Measurements from ENCODE around the gene SCAF1.

The SCAF1 gene

GRCh38 chr19:49684251-49684982, 42.4 kb downstream of the SCAF1 start:
- no peak for DNase-seq (ENCODE audit: low read depth in 2 of 2, low spot score in 1 of 2)

GRCh38 chr19:49684983-49685553, 43.1 kb downstream of the SCAF1 start:
- no peak for DNase-seq (ENCODE audit: low read depth in 2 of 2, low spot score in 1 of 2)

- no peak for DNase-seq (ENCODE audit: low read depth in 2 of 2, low spot score in 1 of 2)
Measured at GRCh38 chr19:49685845-49686332, 43.9 kb downstream of the SCAF1 start.

DNA sequence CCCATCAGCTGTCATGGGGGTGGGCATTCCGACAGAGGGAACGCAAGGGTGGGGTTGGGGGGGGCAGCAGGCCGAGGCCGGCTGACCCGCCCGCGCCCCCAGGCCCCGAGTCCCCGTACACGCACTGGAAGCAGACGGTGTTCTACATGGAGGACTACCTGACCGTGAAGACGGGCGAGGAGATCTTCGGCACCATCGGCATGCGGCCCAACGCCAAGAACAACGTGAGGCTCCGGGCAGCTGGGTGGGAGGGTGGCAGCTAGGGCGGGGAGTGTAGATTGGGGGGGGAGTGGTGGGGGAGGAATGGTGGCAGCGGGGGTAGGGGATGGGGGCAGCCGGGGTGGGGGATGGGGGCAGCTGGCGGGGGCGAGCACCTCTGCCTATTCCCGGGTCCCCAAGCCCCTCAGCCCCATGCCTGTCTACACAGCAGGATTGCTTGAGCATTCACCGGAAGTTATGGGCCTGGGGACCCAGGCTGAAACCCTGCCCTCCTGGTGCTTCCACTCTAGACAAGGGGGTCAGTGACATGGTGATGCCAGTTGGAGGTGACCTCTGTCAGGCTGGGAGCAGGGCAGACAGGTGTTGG, 44.6 kb downstream of the SCAF1 start:
- DNase-seq (ENCODE audit: low read depth in 2 of 2, low spot score in 1 of 2), result no peak

DNA sequence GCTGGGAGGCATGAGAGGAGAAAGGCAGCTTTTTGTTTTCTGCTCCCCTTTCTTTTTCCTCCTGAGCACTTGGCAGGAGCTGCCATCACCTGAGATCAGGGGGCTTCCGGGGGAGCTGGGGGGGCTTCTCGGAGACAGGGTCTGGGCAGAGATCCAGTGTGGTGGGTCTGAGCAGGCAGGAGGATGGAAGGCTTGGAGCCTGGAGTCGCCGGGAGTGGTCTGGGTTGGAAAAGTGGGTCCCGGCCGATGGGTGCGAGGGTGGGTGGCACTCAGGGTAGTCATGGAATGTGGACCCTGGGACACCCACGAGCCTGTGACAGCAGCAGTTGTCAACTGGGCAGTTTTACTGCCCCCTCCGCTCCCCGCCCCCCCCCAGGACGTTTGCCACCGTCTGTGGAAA, 45.1 kb downstream of the SCAF1 start:
- DNase-seq (ENCODE audit: low read depth in 2 of 2, low spot score in 1 of 2), result no peak

DNA sequence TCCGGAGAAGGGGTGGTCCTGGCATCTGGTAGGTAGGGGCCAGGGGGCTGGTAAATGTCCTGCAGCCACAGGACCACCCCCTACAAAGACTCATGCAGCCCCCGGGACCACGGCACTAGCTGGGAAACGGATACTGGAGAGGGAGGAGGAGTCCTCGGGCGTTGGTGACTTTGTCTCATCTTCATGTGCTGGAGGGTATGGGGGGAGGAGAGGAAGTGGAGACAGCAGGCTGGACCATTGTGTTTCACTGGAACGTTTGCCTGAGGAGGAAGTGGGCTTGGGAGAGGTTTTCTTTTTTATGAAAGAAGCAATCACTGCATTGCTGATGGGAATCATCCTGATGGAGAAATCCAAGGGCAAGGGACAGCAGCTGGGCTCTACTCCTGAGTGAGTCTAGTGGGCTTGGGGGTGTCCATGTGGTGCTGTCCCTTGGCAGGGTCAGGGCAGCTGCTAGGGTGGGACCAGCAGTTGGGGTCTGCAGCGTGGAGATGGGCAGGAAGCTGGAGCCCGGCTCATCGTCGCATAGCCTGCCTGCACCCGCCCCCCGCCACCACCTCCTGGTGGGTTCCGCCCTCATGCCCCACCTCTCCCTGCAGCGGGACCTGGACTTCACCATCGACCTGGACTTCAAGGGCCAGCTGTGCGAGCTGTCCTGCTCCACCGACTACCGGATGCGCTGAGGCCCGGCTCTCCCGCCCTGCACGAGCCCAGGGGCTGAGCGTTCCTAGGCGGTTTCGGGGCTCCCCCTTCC, 45.7 kb downstream of the SCAF1 start:
- DNase-seq (ENCODE audit: low read depth in 2 of 2, low spot score in 1 of 2), result no peak

- DNase-seq (ENCODE audit: low read depth in 2 of 2, low spot score in 1 of 2), result no peak
Measured at GRCh38 chr19:49688531-49689132, 46.6 kb downstream of the SCAF1 start.

DNA sequence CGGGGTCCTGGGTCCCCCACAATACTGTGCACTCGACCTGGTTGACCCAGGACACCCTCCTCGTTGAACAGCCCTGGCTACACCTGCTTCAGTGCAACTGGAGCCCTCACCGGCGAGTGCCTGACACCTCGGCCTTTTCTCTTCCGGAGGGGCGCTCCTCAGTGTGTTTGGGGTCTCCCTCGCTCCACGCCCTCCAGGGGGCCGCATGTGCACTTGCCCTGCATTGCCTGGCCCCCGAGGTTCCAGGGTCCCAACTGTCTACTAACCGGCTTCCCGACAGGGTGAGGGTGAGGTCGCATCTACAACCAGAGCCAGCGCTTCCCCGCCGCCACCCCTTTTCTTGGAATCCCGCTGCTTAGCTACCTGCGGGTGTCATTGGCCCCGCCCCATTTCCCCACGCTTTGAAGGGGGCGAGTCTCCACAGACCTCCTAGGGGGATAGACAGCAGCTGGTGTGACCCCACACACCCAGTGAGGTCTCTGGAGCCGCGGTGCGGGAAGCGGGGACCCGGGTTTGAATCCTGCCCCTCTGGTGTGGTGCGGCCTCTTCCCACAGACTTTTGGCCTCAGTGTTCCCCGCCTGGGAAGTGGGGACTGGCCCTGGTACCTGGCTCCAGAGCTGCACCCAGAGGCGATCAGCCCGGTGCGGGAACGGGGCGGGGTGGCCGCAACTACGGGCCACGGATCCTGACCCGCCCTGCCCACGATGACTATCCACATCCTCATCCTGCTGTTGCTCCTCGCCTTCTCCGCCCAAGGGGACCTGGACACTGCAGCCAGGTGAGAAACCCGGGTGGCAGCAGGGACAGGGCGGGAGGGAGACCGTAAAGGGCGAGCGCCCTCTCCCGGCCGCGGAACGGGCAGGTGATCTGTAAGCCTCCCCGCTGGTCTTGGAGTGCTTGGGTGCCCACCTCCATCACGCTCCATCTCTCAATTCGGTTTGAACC, 47.4 kb downstream of the SCAF1 start, which contains the start of gene ADM5:
TSS of gene ADM5 (plus strand) at position 462 of the 946 bp plus-strand sequence. CDS start at position 706, 244 bp downstream.
- DNase-seq (ENCODE audit: low read depth in 2 of 2, low spot score in 1 of 2), result no peak

- no peak for DNase-seq (ENCODE audit: low read depth in 2 of 2, low spot score in 1 of 2)
Measured at GRCh38 chr19:49690079-49690655, 48.2 kb downstream of the SCAF1 start.

GRCh38 chr19:49690656-49691242, 48.7 kb downstream of the SCAF1 start, which contains the start of gene CPT1C:
TSS of gene CPT1C (plus strand) at chr19:49691116. CDS start at chr19:49692253, 1,137 bp downstream.
- no peak for DNase-seq (ENCODE audit: low read depth in 2 of 2, low spot score in 1 of 2)

- no peak for DNase-seq (ENCODE audit: low read depth in 2 of 2, low spot score in 1 of 2)
Measured at GRCh38 chr19:49691243-49692146, 49.5 kb downstream of the SCAF1 start.

- DNase-seq (ENCODE audit: low read depth in 2 of 2, low spot score in 1 of 2), result no peak
Measured at GRCh38 chr19:49692147-49692506, 50.1 kb downstream of the SCAF1 start.

DNA sequence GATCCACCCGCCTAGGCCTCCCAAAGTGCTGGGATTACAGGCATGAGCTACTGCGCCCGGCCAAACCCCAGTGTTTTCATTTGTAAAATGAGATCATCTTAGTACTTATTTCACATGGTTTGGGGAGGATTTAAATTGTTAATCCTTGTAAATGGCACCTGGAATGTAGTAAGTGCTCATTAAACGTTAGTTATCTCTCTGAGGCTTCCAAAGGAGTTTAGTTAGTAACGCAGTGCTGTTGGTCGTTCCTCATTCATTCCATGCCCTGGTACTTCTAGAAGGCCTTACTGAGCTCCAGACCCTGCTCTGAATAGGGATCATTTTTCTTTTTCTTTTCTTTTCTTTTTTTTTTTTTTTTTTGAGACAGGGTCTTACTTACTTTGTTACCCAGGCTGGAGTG, 54.1 kb downstream of the SCAF1 start:
- no peak for DNase-seq (ENCODE audit: low read depth in 2 of 2, low spot score in 1 of 2)

DNA sequence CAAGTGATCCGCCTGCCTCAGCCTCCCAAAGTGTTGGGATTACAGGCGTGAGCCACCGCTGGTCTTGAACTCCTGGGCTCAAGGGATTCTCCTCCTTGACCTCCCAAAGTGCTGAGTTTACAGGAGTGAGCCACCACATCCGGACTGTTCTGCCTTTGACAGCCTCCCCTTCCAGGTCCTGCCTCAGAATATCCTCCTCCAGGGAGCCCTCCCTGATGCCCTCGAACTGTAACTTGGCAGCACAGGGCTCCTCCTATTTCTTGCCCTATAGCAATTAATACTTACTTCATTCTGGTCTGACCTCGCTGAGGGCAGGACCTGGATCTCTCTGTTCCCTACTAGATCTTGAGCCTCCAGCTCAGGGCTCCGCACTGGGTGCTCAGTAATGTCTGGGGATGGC, 54.9 kb downstream of the SCAF1 start:
- DNase-seq (ENCODE audit: low read depth in 2 of 2, low spot score in 1 of 2), result no peak

- no peak for DNase-seq (ENCODE audit: low read depth in 2 of 2, low spot score in 1 of 2)
Measured at GRCh38 chr19:49699364-49699763, 57.4 kb downstream of the SCAF1 start.

- DNase-seq (ENCODE audit: low read depth in 2 of 2, low spot score in 1 of 2), result no peak
Measured at GRCh38 chr19:49700563-49700962, 58.6 kb downstream of the SCAF1 start.

GRCh38 chr19:49701271-49701786, 59.3 kb downstream of the SCAF1 start:
- DNase-seq (ENCODE audit: low read depth in 2 of 2, low spot score in 1 of 2), result no peak

Measured in stimulated activated CD8-positive, alpha-beta memory T cell treated with anti-CD3 and anti-CD28 coated beads, Interleukin-4, amount 100 ng/mL, for 4 hours (primary cell).